Keratinocyte (primary cell): ENCODE data around the gene LRIG1. TPM values are rescaled to one million over a fixed set of nuclear protein-coding genes. Genes with fewer than 3 reads are reported as not detected.

Source experiments
- DNase-seq: peaks from one replicate; pipeline ENCODE4 v3.0.0-alpha.2; 2011; ENCODE audit warnings: low read depth, missing footprints, low spot score
- FAIRE-seq: peaks from 2 replicates; lab custom pipeline; 2011; peaks lifted over from hg19 to GRCh38; lab: Jason Lieb, UNC
- H2AFZ ChIP-seq: 2 replicates; pipeline ENCODE4 v1.6.0; 2012; ENCODE audit warnings: low read length, control low read depth, inconsistent platforms; ENCODE audit not compliant: control insufficient read depth
- H3K27ac ChIP-seq: 2 replicates; pipeline ENCODE4 v1.5.1; 2011; ENCODE audit warnings: low read length; ENCODE audit not compliant: control insufficient read depth, insufficient read depth
- H3K27me3 ChIP-seq: 3 replicates; pipeline ENCODE4 v1.6.0; 2011; ENCODE audit warnings: low read length; ENCODE audit not compliant: control insufficient read depth, insufficient read depth; ENCODE audit errors: extremely low read depth
- H3K36me3 ChIP-seq, 2 experiments: 2 replicates in 1 of 2; 3 replicates in 1 of 2; pipeline ENCODE4 v1.5.1; 2011; ENCODE audit warnings: low read length in 2 of 2, mild to moderate bottlenecking in 1 of 2; ENCODE audit not compliant: control insufficient read depth in 2 of 2, insufficient read depth in 2 of 2; ENCODE audit errors: extremely low read depth in 1 of 2
- H3K4me1 ChIP-seq: 3 replicates; pipeline ENCODE4 v1.5.1; 2011; ENCODE audit warnings: low read length; ENCODE audit not compliant: control insufficient read depth, insufficient read depth; ENCODE audit errors: extremely low read depth
- H3K4me2 ChIP-seq: 3 replicates; pipeline ENCODE4 v1.6.0; 2011; ENCODE audit warnings: low read depth, low read length; ENCODE audit not compliant: control insufficient read depth, insufficient read depth; ENCODE audit errors: extremely low read depth
- H3K4me3 ChIP-seq, 3 experiments: fragments of 200-600 bp in 1 of 3; sonication (generic) in 1 of 3; 2 replicates in 2 of 3; 3 replicates in 1 of 3; pipeline ENCODE4 v1.5.1; 2011 to 2016; ENCODE audit warnings: low read length in 3 of 3, mild to moderate bottlenecking in 3 of 3, control low read depth in 2 of 3, inconsistent platforms in 1 of 3, low read depth in 1 of 3, mixed read lengths in 1 of 3, mixed run types in 1 of 3, moderate library complexity in 1 of 3; ENCODE audit not compliant: control insufficient read depth in 2 of 3, insufficient read depth in 2 of 3; ENCODE audit errors: extremely low read depth in 1 of 3
- H3K79me2 ChIP-seq: 2 replicates; pipeline ENCODE4 v1.6.0; 2012; ENCODE audit warnings: low read length; ENCODE audit not compliant: control insufficient read depth, insufficient read depth
- H3K9ac ChIP-seq: 3 replicates; pipeline ENCODE4 v1.6.0; 2011; ENCODE audit warnings: low read length; ENCODE audit not compliant: control insufficient read depth, insufficient read depth; ENCODE audit errors: extremely low read depth
- H3K9me1 ChIP-seq: 3 replicates; pipeline ENCODE4 v1.6.0; 2011; ENCODE audit warnings: low read length; ENCODE audit not compliant: control insufficient read depth, insufficient read depth; ENCODE audit errors: extremely low read depth
- H3K9me3 ChIP-seq: 2 replicates; pipeline ENCODE4 v1.5.1; 2012; ENCODE audit warnings: low read depth, low read length; ENCODE audit not compliant: control insufficient read depth
- H4K20me1 ChIP-seq: 3 replicates; pipeline ENCODE4 v1.6.0; 2011; ENCODE audit warnings: low read length; ENCODE audit not compliant: control insufficient read depth, insufficient read depth; ENCODE audit errors: extremely low read depth
- EZH2 ChIP-seq: IDR thresholded peaks from one replicate; pipeline ENCODE4 v1.6.1; 2012; ENCODE audit warnings: inconsistent platforms, mild to moderate bottlenecking, low read length, moderate library complexity
- dilution Hi-C: fragments of 300-500 bp; cut with MboI; formaldehyde crosslinking; loops from one replicate; pipeline ENCODE4 v1.7.0; 2020; ENCODE audit warnings: low sequenced_read_pairs; ENCODE audit not compliant: extremely low pct_ligation_motif_present
- polyA plus RNA-seq, 5 experiments: library from polyadenylated mRNA; depleted of rRNA in 3 of 5; stranded (reverse) in 3 of 5; stranded (forward) in 1 of 5; unstranded in 1 of 5; fragments of >200 nt; gene quantifications; 1 replicate in 1 of 5; 2 replicates in 3 of 5; 3 replicates in 1 of 5; pipeline versions ENCODE4 v1.2.1 to v1.2.3, GENCODE V29; 2011 to 2012; ENCODE audit warnings: missing spikeins in 2 of 5, low read depth in 1 of 5, low replicate concordance in 1 of 5
- TF ChIP-seq, protein P1 (sequence below), 3 experiments: IDR thresholded peaks in 1 of 3; conservative IDR thresholded peaks in 1 of 3; optimal IDR thresholded peaks in 1 of 3; 2 replicates in 2 of 3; 3 replicates in 1 of 3; pipeline versions ENCODE3 to v1.5.1; 2011; ENCODE audit warnings: low read length in 3 of 3, mild to moderate bottlenecking in 3 of 3, moderate library complexity in 2 of 3, control low read depth in 1 of 3, inconsistent platforms in 1 of 3; ENCODE audit not compliant: insufficient read depth in 2 of 3; ENCODE audit errors: extremely low read depth in 1 of 3

Gene LRIG1
- polyA plus RNA-seq, 1 donor (not counting 4 experiments of a cell fraction or from before 2014, with no cell fraction given), result 17.2 TPM

DNA sequence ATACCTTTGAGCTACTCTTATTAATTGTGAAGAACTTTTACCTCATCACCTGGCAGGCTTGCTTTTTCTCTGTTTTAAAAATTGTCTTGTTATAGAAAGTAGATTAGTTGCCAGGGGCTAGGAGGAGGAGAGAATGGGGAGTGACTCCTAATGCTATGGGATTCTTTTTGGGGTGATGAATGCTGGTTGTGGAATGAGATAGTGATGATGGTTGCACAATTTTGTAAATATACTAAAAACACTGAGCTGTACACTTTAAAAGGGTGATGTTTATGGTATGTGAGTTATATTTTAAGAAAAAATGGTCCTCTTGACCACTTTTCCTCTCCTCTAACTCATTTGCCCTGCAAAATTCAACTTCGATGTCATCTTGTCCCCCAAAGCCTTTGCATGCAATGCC lies 31.8 kb upstream of the LRIG1 start:
- H3K9me1 ChIP-seq, result no peaks in the 10 kb centered on the region
- H3K36me3 ChIP-seq, result no peaks in the 10 kb centered on the region
- H3K4me3 ChIP-seq, result no peak overlapping the region
- no peaks in the 10 kb centered on the region for H4K20me1 ChIP-seq
- H2AFZ ChIP-seq, result no peak overlapping the region
- no peaks in the 10 kb centered on the region for H3K27me3 ChIP-seq
- DNase-seq (no peak), FAIRE-seq (no peak)
- no peak overlapping the region for H3K27ac ChIP-seq
- dilution Hi-C loops, result no loop called here
- H3K79me2 ChIP-seq, result no peaks in the 10 kb centered on the region
- H3K9ac ChIP-seq, result no peak overlapping the region
- no peaks in the 10 kb centered on the region for H3K9me3 ChIP-seq
- no peak overlapping the region for H3K4me2 ChIP-seq
- H3K4me1 ChIP-seq, result no peaks in the 10 kb centered on the region
- TF ChIP-seq, protein P1, sequence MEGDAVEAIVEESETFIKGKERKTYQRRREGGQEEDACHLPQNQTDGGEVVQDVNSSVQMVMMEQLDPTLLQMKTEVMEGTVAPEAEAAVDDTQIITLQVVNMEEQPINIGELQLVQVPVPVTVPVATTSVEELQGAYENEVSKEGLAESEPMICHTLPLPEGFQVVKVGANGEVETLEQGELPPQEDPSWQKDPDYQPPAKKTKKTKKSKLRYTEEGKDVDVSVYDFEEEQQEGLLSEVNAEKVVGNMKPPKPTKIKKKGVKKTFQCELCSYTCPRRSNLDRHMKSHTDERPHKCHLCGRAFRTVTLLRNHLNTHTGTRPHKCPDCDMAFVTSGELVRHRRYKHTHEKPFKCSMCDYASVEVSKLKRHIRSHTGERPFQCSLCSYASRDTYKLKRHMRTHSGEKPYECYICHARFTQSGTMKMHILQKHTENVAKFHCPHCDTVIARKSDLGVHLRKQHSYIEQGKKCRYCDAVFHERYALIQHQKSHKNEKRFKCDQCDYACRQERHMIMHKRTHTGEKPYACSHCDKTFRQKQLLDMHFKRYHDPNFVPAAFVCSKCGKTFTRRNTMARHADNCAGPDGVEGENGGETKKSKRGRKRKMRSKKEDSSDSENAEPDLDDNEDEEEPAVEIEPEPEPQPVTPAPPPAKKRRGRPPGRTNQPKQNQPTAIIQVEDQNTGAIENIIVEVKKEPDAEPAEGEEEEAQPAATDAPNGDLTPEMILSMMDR (optimal IDR thresholded peaks at IDR 0.05 in 1 of 3, IDR thresholded peaks at IDR 0.05 in 1 of 3, conservative IDR thresholded peaks at IDR 0.05 in 1 of 3; ENCODE audit: extremely low read depth in 1 of 3, insufficient read depth in 2 of 3, low read length in 3 of 3), result no peak
- TF ChIP-seq EZH2, result no peak

- no peak for TF ChIP-seq EZH2
- TF ChIP-seq, protein P1 (optimal IDR thresholded peaks at IDR 0.05 in 1 of 3, IDR thresholded peaks at IDR 0.05 in 1 of 3, conservative IDR thresholded peaks at IDR 0.05 in 1 of 3; ENCODE audit: extremely low read depth in 1 of 3, insufficient read depth in 2 of 3, low read length in 3 of 3), result no peak
- dilution Hi-C loops, result no loop called here
- H3K27me3 ChIP-seq, result no peaks in the 10 kb centered on the region
- no peaks in the 10 kb centered on the region for H3K36me3 ChIP-seq
- no peaks in the 10 kb centered on the region for H3K4me1 ChIP-seq
- H3K9me1 ChIP-seq, result no peaks in the 10 kb centered on the region
- no peak overlapping the region for H3K9ac ChIP-seq
- no peaks in the 10 kb centered on the region for H3K79me2 ChIP-seq
- H3K27ac ChIP-seq, result no peak overlapping the region
- H4K20me1 ChIP-seq, result no peaks in the 10 kb centered on the region
- H2AFZ ChIP-seq, result no peak overlapping the region
- no peak overlapping the region for H3K4me3 ChIP-seq
- no peak for FAIRE-seq
- DNase-seq, result no peak
- no peaks in the 10 kb centered on the region for H3K9me3 ChIP-seq
- H3K4me2 ChIP-seq, result no peak overlapping the region
Measured at GRCh38 chr3:66532160-66532587, 31.4 kb upstream of the LRIG1 start.
